ENCODE measurements around the gene ASCC3.
A peak's percentile ranks its signal among the peaks of the same experiment; 100 is the strongest.

Gene ASCC3

DNA sequence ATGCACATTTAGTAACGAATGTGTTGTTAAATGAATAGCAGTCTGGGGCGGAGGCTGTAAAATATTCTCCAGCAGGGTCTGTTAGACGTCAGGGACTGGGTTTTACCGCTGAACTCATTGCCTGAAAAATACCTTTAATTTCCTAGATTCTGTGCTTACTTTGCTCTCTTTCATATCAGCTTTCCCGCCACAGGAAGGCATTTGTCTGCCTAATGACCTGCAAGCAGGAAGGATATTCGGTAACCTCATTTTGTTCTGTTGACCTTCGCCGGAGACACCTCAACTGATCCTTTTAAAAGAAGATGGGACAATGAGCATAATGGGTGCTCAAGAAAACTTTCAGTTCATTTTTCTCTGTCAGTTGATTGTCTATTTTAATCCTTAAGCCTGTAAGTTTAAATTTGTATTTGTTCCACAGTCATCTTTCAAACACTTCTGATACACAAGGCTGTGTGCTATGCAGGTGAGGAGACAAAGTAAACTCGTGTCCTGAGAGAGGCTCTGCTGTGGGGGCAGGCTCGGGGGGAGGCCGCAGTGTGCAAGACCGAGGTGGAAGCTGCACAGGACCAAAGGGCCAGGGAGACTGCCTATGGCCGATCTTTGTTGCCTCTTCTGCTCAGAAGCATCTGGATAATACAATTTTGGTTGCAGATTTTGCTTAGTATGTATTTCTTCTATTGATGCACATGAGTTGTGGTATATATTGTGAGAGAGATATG lies 389.0 kb downstream of the ASCC3 start:
- no peak for DNase-seq (ENCODE audit: low read depth)

- no peak for DNase-seq (ENCODE audit: low read depth)
These were observed 391.1 kb downstream of the ASCC3 start for GRCh38 chr6:100490065-100490464.

- peak; percentile 28 for DNase-seq (ENCODE audit: low read depth)
These were observed 392.9 kb downstream of the ASCC3 start for GRCh38 chr6:100488244-100488643.

DNA sequence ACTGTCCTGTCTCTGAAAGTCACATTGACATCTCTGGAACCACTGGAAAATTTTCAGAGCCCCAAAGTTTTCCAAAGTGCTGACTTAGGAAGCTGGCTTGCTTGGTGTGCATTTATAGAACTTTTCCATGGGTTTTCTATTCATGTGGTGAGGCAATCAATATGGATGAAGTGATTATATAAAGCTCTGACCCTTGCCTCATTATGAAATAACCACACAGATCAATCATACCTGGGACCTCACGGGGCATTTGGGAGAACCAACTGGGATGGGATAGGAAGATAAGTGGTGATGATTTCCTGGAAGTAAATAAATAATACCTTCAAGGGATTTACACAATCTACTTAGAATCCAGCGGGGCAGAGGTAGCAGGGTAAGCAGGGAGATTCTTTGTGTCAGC lies 393.5 kb downstream of the ASCC3 start:
- DNase-seq (ENCODE audit: low read depth), result no peak

GRCh38 chr6:100485268-100485667 lies 395.9 kb downstream of the ASCC3 start:
- DNase-seq (ENCODE audit: low read depth), result no peak

GRCh38 chr6:100484474-100484873 lies 396.7 kb downstream of the ASCC3 start:
- DNase-seq (ENCODE audit: low read depth), result no peak

GRCh38 chr6:100482698-100483097 lies 398.4 kb downstream of the ASCC3 start:
- no peak for DNase-seq (ENCODE audit: low read depth)

GRCh38 chr6:100479179-100480035 lies 401.7 kb downstream of the ASCC3 start:
- peak; percentile 48 for DNase-seq (ENCODE audit: low read depth)

DNA sequence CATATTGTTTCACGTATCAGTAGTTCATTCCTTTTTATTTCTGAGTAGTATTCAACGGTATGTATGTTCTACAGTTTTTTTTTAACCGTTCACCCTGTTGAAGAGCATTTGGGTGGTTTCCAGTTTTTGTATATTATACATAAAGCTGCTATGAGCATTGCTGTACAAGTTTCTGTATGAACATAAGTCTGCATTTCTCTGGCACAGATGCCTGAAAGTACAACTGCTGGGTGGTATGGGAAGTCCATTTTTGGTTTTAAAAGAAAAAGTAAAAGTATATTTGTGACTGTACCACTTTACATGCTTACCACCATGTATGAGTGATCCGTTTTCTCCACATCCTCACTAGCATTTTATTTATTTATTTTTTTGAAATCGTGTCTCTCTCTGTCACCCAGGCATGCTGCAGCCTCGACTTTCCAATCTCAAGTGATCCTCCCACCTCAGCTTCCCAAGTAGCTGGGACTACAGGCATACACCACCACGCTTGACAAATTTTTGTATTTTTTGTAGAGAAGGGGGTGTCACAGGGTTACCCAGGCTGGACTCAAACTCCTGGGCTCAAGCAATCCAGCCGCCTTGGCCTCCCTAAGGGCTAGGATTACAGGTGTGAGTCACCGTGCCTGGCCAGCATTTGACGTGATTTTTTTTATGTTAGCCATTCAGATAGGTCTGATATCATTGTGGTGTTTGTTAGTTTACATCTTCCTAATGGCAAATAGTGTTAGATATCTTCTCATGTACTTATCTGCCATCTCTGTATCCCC lies 405.4 kb downstream of the ASCC3 start:
- DNase-seq (ENCODE audit: low read depth), result peak; percentile 21

- DNase-seq (ENCODE audit: low read depth), result no peak
These were observed 407.9 kb downstream of the ASCC3 start for GRCh38 chr6:100473182-100473581.

DNA sequence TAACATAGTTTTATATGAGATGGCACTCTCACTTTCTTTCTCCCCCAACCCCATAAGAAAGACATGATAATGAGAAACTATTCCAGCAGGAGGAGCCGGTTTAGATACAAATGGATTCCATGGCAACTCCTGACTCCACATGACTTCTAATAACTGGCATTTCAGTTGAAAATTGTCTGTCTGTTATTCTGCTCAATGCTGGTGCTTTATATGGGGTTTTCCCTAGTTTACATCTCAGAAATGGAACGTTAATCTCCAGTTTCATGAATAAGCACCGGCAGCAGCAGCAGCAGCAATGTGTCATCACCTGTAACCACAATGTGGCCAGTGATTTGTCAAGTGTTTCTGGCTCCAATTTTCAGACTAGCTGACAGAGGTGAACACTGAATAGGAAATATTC lies 408.5 kb downstream of the ASCC3 start:
- peak; percentile 32 for DNase-seq (ENCODE audit: low read depth)

DNA sequence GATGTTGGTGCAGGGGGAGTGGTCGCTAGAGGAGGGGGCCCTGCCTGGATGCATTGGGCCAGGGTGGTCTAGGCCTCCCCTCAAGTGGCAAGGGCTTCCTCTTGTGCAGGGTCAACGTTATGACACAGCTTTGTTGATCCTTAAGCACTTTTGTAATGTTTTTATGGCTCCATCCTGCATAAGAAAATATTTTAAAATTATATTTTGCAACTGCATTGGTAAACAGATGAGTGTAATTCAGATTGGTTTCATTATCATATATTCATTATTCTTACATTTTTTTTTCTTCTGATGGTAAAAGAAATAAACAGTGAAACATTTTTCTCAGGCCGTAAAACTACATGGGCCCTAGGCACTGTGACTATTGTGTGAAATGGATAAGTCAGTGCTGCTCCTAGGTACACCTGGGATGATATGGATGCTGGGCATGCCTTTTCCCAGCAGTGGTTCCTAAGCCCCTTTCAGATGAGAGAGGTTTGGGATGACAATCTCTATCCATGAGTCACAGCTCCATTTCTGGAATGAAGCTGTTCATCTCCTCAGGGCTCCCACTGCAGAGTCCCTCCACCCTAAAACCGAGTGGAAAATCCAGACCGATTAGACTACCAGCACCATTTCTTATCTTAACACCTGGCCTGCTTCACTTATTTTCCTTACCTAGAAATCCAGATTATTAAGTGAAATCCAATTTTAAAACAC lies 410.6 kb downstream of the ASCC3 start:
- DNase-seq (ENCODE audit: low read depth), result no peak

DNA sequence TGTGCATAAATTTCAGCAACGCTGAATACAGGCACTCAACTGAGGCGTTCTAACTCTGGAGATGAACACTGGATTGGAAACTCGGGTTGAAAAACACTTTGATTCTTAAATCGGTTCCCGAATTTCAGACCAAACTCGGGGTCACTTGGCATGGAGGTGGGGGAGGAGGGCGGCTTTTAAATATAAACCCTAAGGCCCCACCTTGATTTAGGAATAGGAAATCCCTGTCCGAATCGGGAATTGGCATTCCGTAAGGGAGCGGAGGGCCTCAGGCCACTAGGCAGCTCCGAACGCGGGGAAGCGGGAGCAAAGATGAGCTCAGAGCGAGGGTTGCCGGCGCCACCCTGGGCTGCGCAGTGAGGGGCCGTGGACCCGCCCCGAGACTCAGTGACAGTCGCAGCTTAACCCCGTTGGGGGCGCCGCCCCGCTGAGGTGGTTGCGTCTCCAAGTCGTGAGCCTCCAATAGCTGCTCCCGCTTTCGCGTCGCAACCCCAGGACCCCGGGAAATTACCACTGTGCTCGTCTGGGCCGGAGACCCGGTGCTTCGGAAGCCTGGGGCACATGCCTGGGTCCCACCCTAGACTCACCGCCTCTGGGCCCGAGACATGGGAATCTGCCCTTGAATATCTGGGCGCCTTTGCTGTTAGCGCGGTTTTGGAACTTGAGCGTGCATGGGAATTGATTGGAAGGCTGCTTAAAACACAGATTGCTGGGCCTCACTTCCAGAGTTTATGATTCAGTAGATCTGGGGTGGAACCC lies 411.8 kb downstream of the ASCC3 start:
- DNase-seq (ENCODE audit: low read depth), result no peak

- DNase-seq (ENCODE audit: low read depth), result no peak
These were observed 413.0 kb downstream of the ASCC3 start for GRCh38 chr6:100468016-100468622.

GRCh38 chr6:100467129-100468015 lies 413.8 kb downstream of the ASCC3 start:
- no peak for DNase-seq (ENCODE audit: low read depth)

DNA sequence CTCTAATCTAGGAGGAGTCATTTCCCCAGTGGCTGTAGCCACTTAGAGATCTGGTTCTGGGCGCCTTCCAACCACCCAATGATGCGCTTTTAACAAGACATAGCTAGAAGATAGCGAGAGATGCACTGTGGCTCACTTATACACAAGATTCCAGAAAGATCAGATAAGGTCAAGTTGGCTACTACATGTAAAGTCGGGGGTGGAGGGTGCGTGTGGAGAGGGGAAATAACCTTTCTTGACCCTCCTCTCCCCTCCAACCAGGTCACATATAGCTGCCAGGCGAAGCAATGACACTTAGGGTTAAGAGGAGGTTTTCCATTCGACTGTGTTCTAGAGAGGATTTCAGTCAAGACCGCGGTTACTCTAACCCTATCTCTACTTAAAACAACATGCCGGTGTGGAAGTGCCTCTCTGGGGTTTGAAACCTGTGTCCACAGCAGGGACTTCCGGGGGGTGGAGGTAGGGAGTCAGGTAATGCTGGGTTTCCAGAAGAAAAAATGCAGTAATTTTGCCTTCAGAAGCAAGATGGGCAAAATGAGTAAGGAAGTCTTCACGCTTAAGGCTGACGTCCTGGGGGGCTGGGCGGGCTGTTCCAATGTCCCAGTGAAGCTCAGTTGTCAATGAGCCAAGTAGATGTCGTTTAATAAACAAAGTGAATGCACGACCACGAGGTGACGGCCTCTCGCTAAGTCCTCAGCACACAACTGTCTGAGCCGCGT lies 414.6 kb downstream of the ASCC3 start:
- DNase-seq (ENCODE audit: low read depth), result no peak

GRCh38 chr6:100465701-100466409 lies 415.3 kb downstream of the ASCC3 start:
- no peak for DNase-seq (ENCODE audit: low read depth)

GRCh38 chr6:100464903-100465700 lies 416.0 kb downstream of the ASCC3 start, which contains the start of gene SIM1:
Gene SIM1 (minus strand): TSS chr6:100464921. CDS start chr6:100463468, 1,453 bp downstream.
- DNase-seq (ENCODE audit: low read depth), result peak; percentile 36
